HG03575 (cell line): ENCODE measurements around the gene TH.
"Not testable (repeated sequence)": the region's sequence is repeated elsewhere in the genome, so short reads cannot be mapped to it uniquely, and the experiment has no call there.

Source experiments
- ATAC-seq: cut with Tn5 transposase; IDR thresholded peaks from one replicate; pipeline ENCODE4 v1.9.1; 2021; ENCODE audit not compliant: unreplicated experiment, insufficient number of reproducible peaks, low FRiP score; ENCODE audit errors: extremely low read depth

The TH gene

GRCh38 chr11:2126520-2127085, 45.0 kb downstream of the TH start:
- ATAC-seq: no peak

GRCh38 chr11:2124736-2125484, 46.7 kb downstream of the TH start:
- ATAC-seq: not testable (repeated sequence)

GRCh38 chr11:2123628-2123960, 48.0 kb downstream of the TH start:
- ATAC-seq: no peak

- no peak for ATAC-seq
Measured at GRCh38 chr11:2122907-2123627, 48.5 kb downstream of the TH start.

GRCh38 chr11:2122222-2122906, 49.3 kb downstream of the TH start:
- no peak for ATAC-seq

GRCh38 chr11:2121227-2122130, 50.1 kb downstream of the TH start:
- no peak for ATAC-seq

GRCh38 chr11:2120359-2121100, 51.1 kb downstream of the TH start:
- no peak for ATAC-seq

GRCh38 chr11:2118677-2119076, 52.9 kb downstream of the TH start:
- ATAC-seq: no peak

- no peak for ATAC-seq
Measured at GRCh38 chr11:2116680-2117079, 54.9 kb downstream of the TH start.

- no peak for ATAC-seq
Measured at GRCh38 chr11:2115308-2115707, 56.3 kb downstream of the TH start.

GRCh38 chr11:2114430-2115241, 57.0 kb downstream of the TH start:
- no peak for ATAC-seq
